ENCODE data around the gene IGFBP1.

The IGFBP1 gene

GRCh38 chr7:45880433-45880860 is 7.8 kb upstream of the IGFBP1 start:
- in situ Hi-C loops (cut with HindIII; ENCODE audit: low sequenced_read_pairs), result no loop called here

DNA sequence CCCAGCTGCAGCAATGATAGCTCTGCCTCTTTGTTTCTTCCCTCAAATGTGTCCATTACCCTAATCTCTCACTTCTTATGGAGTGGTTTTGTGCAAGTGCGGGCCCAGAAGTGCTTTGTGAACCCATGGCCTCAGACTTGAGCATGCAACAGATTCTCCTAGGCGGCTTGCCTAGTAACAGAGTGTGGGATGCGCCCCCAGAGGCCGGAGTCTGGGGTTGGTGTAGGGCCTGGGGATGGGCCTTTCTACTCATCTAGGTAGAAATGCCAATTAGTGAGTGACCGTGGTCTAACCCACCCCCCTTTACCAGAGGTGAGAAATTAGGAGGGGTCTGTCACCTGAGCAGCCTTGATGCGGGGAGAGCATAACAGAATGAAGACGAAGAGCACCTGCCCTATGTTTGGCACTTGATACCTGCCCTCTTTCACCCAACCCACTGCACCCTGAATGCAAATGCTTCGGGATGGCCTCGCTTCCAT is 7.0 kb upstream of the IGFBP1 start:
- in situ Hi-C loops (cut with HindIII; ENCODE audit: low sequenced_read_pairs), result no loop called here

GRCh38 chr7:45881759-45882464 is 6.4 kb upstream of the IGFBP1 start:
- in situ Hi-C loops (cut with HindIII; ENCODE audit: low sequenced_read_pairs), result no loop called here

- in situ Hi-C loops (cut with HindIII; ENCODE audit: low sequenced_read_pairs), result no loop called here
Measured at GRCh38 chr7:45882465-45882810, 5.8 kb upstream of the IGFBP1 start.

DNA sequence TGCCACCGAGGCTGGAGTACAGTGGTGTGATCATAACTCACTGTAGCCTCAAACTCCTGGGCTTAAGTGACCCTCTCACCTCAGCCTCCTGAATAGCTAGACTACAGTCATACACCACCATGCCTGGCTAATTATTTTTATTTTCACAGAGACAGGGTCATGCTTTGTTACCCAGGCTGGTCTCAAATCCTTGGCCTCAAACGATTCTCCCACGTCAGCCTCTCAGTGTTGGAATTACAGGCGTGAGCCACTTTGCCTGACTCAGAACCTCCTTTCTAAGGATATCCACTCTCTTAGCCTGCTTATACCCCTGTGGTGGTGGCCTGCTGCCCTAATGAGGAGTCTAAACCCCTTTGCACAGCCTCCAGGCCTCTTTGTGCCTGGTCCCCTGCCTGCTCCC is 4.2 kb upstream of the IGFBP1 start:
- in situ Hi-C loops (cut with HindIII; ENCODE audit: low sequenced_read_pairs), result no loop called here

DNA sequence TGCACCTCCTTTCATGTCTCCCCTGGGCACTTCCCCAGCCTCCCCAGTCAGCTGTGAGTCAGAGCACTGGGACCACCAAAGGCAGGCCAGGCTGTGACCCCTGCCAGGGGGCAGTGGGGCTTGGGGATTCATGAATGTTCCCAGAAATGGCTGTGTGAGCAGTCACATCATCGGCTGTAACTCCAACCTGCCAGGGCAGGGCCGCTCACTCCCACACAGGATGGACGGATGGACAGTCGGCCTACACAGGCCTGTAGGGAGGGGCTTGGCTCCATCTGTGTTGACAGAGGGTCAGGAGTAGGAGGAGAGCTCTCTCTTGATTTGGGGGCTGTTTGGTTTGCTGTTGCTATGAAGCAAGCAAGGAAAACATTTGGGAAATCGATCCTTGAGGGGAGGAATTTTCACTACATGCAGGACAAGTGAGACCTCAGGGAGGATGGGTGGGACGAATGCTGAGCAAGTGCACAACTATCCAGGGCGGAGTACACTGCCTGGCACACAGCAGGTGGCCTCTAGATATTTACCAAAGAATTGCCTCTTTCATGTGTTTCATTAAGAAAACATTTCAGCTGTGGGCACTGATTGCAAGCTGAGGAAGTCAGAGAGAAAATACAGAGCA is 2.9 kb upstream of the IGFBP1 start:
- in situ Hi-C loops (cut with HindIII; ENCODE audit: low sequenced_read_pairs), result no loop called here

DNA sequence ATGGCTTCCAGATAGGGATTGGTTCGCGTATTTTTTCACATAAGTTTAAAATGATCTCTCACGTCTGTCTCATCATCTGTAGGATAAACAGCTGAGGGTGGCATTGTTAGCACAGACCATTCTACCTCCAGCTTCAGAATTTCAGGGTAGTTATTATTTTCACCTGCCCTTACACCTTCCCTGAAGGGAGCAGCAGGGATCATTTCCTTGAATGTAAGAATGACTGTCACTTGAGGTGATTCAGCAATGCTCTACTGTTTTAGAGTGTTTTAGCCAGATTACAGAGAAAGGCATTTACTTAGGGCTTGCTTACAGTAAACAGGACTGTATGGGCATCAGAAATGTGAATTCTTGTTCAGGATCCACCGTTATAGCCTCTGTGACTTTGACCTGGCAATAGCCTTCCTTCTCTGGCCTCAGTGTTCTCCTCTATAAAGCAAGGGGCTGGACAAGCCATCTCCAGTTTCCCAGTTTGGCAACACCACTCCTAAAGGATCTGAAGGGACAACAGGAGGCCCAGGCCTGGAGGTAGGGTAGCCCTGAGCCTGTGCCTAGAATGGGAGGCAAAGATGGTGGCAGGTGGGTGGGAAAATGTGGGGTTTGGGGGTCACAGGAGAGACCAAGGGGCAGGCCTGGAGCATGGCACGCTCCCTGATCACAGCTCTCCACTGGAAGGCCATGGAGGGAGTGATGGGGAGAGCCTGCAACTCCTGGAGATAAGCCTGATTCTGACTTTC is 1.2 kb upstream of the IGFBP1 start:
- in situ Hi-C loops (cut with HindIII; ENCODE audit: low sequenced_read_pairs), result no loop called here

DNA sequence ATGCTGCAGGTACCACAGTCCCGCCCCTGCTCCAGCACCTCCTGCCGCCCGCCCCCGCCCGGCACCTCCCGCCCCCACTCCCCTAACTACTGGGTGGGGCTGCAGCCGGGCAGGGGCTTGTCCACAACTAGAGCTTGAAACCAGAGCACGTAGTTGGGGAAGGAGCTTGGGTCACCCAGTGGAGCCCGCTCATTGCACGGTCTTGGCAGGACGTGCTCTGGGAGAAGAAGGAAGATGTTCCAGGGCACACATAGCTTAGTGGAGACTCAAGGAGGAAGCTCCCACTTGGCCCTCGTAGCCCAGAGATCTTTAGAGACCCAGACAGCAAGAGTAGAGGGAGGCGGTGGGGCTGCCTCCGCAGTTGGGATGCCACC is 692 bp downstream of the IGFBP1 start:
- in situ Hi-C loops (cut with HindIII; ENCODE audit: low sequenced_read_pairs), result no loop called here

DNA sequence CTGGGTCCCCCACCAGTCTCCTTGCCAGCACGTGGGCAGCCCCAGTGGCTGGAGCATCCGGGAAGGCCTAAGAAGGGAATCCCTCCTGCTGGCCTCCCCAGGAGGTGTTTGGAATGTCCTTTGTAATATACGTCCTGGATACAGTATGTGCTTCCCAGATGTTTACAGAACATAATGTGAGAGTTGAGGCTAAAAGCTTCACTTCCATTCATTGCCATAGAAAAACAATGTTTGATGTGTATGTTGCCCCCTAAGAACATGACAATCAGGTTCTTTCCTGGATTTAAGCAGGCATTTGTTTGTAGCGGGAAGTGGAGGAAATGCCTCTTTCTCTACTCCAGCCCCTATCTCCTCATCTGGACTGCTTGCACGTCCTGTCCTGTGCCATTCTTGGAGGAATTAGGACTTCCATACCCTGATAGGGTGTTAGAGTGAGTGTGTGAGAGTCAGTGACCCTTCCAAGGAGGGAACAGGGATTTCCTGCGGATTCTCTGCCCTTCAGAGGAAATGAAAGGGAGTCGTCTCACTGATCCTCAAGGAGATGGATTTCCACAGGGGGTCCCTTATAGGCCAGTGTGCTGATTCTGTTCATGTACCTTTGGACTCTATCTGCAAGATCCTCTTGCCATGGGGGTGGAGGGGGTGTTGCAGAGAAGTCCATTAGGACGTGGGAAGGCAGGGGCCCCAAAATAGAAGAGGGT is 1.2 kb downstream of the IGFBP1 start:
- in situ Hi-C loops (cut with HindIII; ENCODE audit: low sequenced_read_pairs), result no loop called here

GRCh38 chr7:45890125-45890901 is 2.0 kb downstream of the IGFBP1 start:
- in situ Hi-C loops (cut with HindIII; ENCODE audit: low sequenced_read_pairs), result no loop called here

DNA sequence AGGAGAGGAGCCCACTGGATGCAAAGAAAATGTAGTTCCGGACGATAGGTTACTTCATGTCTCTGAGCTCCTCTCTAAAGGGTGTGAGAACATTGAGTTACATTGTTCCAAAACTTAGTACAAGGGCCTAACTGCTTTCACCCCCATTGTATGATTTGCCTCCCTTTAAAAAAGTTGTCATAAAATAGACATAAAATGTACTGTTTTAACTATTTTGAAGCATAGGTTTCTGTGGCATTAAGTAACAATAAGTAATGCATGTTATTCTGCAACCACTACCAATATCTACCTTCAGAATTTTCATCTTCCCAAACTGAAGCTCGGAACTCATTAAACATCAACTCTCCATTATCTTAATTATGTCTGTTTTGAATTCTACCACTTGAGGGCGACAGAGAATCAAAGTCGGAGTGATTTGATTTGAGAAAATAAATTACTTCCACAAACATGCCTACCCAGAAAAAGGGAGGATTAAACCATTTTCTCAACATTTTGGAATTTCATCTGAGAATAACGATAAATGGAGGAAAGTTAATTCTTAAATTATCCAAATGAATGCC is 2.7 kb downstream of the IGFBP1 start:
- in situ Hi-C loops (cut with HindIII; ENCODE audit: low sequenced_read_pairs), result no loop called here

DNA sequence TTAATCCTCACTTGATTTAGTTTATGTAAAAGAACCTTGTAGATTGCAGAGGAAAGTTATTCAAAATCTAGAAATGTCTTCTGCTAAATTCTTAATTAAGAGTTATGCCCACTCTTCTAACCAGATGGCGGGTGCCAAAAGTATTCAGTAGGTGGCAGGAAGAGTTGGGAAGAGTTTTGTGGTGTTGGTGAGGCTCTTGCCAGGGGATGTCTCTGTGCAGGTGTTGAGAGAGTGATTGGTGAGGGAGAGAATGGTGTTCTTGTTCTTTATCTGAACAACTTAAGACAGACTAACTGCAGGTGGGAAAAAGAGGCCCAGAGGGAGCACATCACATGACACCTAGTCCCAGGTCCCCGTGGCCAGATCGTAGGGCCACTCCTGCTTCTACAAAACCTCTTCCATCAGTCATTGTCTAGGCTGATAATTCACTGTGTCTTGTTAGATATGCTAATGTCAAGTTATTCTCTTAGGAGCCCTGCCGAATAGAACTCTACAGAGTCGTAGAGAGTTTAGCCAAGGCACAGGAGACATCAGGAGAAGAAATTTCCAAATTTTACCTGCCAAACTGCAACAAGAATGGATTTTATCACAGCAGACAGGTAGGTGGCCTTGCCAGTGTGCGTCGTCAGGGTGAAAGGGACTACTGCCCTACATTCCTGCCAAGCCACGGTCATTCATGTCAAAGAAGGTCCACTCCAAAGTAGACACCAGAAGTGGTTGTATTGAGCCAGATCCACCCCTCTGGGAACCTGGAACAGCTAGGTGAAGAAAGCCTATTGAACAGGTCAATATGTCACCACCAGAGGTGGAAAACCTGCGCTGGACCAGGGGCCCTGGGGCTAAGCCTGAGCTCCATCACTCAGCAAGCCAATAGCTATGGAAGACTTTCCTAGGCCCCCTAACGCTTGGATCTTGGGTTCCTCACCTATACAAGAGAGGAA is 3.4 kb downstream of the IGFBP1 start:
- in situ Hi-C loops (cut with HindIII; ENCODE audit: low sequenced_read_pairs), result no loop called here

GRCh38 chr7:45892407-45893035 is 4.2 kb downstream of the IGFBP1 start:
- in situ Hi-C loops (cut with HindIII; ENCODE audit: low sequenced_read_pairs), result no loop called here

DNA sequence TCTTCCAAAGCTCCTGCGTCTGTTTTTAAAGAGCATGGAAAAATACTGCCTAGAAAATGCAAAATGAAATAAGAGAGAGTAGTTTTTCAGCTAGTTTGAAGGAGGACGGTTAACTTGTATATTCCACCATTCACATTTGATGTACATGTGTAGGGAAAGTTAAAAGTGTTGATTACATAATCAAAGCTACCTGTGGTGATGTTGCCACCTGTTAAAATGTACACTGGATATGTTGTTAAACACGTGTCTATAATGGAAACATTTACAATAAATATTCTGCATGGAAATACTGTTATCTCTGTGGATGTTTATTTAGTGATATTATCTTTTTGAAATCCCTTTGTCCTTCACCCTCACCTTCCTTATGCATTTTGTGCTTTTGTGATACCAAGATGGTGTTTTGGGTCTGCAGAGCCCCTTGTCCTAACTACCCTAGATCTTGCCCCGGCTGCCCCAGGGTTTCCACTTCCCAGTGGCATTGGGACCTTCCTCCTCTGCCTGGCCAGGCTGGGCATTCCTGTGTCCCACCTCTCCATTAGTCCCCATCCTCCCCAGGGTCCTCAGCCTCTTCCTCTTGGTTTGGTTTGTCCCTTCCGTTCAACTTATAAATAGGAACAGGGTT is 5.2 kb downstream of the IGFBP1 start:
- in situ Hi-C loops (cut with HindIII; ENCODE audit: low sequenced_read_pairs), result no loop called here

DNA sequence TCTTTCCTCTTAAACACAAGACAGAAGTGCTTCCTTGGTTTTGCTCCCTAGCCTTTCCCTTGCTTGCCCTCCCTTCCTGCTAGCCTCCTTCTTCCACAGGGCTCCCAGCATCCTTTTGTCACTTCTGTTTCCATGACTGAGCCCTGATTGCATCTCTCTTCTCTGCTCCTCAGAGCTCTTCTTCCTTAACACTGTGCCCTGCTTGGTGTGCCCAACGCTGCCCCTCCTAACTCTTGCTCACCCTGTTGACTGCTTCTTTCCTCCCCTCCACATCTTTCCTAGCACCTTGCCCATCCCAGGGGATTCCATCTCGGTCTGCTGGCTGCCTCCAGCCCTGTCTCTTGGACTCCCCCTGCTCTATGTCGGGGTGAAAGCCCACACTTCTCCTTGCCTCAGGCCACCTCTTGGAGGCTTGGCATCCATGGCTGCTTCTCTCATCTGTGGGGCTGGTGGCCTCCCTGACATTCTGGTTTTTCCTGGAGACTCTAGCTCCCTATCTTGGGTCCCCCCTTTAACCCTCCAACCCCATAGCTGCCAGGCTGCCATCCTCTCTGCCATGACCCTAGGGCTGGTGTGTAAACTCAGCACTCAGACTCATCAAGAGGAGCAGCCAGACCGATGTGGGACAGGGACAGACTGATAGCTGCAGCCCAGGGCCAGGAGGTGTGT is 5.8 kb downstream of the IGFBP1 start:
- in situ Hi-C loops (cut with HindIII; ENCODE audit: low sequenced_read_pairs), result no loop called here

- in situ Hi-C loops (cut with HindIII; ENCODE audit: low sequenced_read_pairs), result no loop called here
Measured at GRCh38 chr7:45894665-45895062, 6.4 kb downstream of the IGFBP1 start.

GRCh38 chr7:45897042-45897690 is 8.9 kb downstream of the IGFBP1 start:
- in situ Hi-C loops (cut with HindIII; ENCODE audit: low sequenced_read_pairs), result no loop called here

Measured in DLD1 (cell line).